NCI-H2081 treated with DMSO at 0.1 percent for 48 hours (cell line): ENCODE measurements around the gene CR1L.
"Not testable (repeated sequence)": the region's sequence is repeated elsewhere in the genome, so short reads cannot be mapped to it uniquely, and the experiment has no call there.

Source experiments
- DNase-seq: peaks from one replicate; lab custom pipeline; 2025; lab: John Stamatoyannopoulos, UW

CR1L gene

DNA sequence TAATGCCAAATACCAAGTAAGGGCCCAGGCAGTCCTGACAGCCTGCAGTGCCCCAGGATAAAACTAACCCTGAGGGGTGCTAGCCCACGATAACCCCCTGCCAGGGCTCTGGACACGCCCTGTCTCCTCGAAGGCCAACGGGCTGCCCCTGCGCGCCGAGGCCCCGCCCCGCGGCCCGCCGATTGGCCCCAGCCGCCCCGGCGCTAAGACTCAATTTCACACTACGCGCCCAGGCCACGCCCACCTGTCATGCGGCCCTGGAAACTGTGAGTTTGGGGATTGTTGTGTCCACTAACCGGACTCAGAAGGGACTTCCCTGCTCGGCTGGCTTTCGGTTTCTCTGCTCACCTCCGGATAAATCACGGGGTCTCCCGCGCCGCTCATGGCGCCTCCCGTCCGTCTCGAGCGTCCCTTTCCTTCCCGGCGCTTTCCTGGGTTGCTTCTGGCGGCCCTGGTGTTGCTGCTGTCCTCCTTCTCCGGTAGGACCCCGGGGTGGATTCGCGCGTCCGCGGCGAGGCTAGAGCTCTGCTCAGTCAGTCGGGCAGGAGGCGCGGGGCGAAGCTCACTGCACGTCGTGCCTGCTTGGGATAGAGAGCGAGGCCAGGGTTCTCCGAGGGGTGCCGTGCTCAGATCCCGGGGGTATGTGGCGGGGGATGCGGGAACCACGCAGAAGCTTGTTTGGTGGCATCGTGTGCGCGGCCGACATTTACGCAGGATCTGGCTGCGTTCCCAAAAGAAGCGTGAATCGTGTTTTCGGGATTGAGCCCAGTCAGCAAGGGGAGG is at the start of gene CR1L:
Gene CR1L (plus strand): TSS at position 282 of the 783 bp plus-strand sequence. CDS start 101 bp downstream, at position 383.
- DNase-seq: no peak

DNA sequence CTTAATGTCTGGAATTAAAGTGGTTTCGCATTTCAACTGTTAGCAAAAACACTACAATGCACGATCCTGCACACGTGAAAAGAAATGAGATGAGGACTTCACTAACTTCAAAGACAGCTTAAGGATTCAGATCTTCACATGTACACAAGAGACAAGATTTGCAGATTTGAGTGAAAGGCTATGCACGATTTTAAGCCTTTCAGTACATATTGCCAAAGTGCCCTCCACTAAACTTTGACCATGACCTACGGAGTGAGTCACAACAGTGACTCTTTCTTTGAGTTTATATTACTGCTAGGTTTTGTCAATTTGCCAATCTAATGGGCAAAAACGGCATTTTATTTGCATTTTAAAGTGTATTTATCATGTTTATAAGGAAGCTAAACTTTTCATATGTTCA is 41.2 kb upstream of the CR1L start:
- no peak for DNase-seq

DNA sequence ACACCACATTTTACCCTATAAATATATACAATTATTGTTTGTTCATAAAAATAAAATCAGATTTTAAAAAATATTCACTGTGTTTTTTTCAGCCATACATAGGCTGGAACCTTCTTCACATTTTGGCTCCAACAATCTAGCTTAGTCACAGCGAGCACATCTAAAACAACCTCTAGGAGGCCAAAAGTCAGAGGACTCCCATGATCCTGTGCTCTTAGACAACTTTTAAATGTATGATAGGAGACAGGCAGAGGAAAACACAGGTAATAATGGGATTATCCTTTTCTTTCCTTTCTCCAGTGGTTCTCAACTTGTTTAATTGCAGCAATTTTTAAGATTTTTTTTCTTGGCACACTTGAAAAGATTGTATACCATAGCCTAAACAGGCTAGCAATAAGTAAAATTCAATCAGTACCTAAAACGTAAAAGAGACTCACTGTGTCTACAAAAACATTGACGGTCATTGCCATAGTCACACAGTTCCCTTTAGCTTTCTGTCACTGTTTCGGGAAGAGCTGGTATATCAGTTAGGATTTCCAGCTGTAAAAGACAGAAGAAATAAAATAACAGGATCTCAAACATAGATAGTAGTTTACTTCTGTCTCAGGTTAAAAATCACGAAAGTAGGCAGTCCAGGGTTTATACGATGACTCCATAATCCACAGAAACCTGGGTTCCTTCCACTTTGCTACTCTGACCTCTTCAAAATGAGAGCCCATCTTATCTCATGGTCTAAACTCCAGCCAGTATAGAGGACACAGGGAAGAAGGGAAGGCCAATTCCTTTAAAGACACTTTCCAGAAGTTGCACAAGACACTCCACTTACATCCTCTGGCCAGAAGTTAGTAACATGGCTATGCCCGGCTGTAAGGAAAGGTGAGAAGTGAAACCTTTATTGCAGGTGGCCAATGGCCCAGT is 39.2 kb upstream of the CR1L start:
- DNase-seq: no peak

DNA sequence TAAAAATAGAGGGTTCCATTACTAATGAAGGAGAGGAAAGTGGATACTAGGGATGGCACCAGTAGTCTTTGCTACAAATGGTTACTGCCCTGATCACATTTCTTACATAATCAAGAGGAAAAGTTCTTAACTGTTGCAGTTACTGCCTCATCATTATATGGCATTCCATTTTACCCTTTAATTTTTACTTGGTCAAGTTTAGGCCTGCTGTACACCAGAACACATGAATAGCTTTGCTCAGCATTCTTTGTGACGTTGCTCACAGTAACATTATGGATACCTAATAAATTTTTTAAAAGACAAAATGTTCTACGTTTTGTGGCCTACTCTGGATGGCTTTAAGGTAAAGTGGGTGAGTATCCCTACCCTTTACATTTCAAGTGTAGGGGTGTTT is 38.6 kb upstream of the CR1L start:
- DNase-seq: no peak

DNA sequence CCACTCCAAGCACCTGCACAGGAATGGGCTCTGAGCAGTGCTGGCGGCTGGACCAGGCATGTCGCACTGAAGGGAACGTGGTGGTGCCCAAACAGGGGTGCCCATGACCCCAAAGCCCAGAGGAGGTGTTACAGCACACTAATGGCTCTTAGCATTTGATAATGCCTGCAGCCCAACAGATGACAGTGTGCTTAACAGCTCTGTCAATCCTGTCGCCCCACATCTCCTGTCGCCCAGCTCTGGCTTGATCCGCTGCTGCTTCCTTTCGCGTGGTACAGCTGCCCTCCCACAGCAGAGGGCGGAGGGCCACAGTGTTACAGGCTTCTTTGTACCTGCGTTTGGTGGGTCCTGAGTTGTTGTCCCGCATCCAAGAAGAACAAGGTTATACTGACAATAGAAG is 32.2 kb upstream of the CR1L start:
- DNase-seq: no peak

DNA sequence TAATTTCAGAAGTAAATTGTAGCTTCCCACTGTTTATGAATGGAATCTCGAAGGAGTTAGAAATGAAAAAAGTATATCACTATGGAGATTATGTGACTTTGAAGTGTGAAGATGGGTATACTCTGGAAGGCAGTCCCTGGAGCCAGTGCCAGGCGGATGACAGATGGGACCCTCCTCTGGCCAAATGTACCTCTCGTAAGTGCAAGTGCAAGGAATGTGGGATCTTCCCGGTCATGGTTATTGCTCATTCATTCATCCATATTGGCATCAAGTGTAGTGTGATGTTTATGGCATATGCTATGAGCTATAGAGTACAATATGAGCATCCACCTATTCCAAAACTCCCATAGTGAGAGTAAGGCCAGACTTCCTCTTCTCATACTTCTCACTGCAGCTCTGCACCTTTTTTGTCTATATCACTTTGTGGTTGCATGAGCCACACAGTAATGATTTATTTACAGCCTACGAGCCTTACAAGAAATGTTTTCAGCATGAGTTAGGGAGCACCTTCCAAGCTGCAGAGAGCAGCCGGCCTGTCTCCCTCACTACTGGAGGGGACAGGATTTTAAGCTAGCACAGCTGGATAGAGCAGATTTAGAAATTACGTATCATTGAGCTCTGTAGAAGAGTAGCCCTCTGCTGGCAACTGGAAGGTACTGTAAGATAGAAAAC is 24.9 kb upstream of the CR1L start:
- DNase-seq: peak; percentile 49

DNA sequence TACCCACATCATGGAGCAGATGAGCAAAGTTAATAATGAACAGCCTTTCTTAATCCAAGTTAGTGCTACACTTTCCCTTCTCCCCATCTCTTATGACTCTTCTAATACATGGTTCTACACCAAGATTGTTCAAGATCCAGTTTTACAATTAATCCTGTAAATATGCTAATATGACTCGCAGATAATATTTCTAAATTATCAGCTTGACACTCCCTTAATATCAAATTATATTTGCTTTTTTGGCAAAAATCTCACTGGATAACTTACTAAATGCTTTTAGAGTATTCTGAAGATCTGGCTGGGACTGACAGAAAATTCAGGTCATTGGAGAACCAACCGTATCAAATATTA is 24.4 kb upstream of the CR1L start:
- DNase-seq: no peak

DNA sequence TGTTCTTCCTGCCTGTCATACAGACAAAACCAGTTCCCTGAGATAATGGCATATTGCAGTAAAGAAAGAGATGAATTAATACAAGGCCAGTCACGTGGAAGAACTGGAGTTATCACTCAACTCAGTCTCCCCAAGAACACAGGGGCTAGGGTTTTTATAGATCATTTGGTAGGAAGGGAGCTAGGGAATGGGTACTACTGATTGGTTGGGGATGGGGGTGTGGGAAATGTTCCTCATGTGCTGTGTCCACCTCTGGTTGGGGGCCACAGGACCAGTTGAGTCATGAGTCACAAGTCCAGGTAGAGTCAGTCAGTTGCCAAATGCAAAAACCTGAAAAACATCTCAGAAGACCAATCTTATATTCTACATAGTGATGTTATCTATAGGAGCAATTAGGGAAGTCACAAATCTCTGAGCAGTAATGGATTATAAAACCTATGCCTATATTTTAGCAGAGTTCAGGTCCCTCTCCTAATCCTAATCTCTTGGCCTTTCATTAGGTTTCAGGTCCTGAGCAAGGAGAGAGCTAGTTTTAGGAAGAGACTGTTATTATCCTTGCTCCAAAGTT is 19.3 kb upstream of the CR1L start:
- DNase-seq: not testable (repeated sequence)

DNA sequence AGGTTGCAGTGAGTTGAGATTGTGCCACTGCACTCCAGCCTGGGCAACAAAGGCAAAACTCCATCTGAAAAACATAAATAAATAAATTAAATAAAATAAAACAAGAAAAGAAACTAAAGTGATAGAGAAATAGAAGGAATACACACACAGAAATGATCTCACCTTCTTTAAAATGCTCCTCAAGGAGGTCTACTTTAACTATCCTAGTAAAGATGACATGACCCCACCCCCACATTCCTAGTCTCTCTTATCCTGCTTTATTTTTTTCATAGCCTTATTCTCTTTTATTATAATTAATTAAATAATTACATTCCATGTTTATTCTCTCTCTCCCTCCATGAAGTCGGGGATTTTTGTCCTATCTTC is 18.0 kb upstream of the CR1L start:
- DNase-seq: no peak

DNA sequence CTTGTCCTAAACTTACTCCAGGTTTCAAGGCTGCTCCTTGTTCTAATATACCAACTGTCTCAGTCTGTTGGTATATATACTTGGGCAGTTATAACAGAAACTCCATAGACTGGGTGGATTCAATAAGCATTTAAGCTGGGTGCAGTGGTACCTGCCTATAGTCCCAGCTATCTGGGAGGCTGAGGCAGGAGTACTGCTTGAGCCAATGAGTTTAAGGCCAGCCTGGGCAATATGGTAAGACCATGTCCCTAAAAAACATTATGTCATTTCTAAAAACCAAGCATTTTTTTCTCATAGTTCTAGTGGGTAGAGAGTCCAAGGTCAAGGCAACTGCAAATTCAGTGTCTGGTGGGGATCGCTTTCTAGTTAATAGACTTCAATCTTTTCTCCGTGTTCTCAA is 17.4 kb upstream of the CR1L start:
- DNase-seq: no peak

DNA sequence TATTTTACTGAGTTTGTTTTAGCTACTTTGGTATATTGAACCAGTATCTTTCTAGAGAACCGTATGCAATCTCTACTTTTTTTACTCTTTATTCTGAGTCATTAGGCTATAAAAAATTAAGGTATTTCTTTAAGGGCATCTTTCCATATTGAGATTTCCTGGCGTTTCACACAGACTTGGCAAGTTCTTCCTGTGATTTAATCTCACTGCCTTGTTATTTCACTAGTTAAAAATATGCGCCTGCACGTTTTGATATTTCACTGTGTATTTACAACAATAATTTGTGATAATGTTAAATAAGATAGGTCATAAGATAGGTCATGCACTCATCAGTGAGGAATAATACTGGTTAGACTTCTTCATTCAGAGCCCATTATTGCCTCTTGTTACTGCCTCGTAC is 16.2 kb upstream of the CR1L start:
- DNase-seq: no peak

DNA sequence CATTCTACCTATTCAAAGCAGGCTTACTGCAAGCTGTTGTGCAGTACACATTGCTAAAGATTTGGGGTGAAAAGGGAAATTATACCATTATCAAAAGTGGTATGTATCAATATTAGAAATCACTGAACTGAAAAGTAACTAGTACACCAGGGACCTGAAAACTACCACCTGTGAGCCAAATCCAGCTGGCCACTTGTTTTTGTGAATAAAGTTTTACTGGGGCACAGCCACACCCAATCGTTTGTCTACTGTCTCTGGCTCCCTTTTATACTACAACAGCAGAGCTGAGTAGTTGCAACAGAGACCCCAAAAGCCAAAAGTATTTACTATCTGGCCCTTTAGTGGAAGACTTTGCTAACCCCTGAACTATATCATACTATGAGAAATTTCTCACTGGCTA is 13.8 kb upstream of the CR1L start:
- no peak for DNase-seq

DNA sequence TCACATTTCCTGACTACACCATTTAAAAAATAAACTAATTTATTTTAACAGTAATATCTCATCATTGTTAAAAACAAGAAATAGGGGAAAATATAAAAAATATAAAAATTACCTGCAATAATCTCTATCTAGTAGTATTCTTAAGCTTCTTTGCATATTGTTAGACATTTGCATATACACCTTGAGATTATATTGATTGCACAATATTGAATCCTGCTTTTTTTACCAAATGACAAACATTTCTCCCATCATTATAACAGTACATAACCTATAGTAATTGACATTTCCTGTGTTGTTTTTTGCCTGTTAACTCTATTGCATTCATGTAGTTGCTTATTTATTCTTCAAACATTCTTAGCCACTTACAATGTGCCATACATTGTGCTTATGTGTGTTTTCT is 11.7 kb upstream of the CR1L start:
- DNase-seq: no peak

DNA sequence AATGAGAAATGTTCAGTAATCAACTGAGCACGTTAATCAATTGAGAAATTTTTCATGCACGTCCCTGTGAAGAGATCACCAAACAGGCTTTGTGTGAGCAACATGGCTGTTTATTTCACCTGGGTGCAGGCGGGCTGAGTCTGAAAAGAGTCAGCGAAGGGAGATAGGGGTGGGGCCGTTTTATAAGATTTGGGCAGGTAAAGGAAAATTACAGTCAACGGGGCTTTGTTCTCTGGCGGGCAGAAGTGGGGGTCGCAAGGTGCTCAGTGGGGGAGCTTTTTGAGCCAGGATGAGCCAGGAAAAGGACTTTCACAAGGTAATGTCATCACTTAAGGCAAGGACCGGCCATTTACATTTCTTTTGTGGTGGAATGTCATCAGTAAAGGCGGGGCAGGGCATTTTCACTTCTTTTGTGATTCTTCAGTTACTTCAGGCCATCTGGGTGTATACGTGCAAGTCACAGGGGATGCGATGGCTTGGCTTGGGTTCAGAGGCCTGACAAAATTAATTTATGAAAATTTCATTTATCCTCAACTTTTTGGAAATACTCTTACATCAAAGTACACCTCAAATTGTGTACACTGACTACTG is 11.1 kb upstream of the CR1L start:
- not testable (repeated sequence) for DNase-seq

DNA sequence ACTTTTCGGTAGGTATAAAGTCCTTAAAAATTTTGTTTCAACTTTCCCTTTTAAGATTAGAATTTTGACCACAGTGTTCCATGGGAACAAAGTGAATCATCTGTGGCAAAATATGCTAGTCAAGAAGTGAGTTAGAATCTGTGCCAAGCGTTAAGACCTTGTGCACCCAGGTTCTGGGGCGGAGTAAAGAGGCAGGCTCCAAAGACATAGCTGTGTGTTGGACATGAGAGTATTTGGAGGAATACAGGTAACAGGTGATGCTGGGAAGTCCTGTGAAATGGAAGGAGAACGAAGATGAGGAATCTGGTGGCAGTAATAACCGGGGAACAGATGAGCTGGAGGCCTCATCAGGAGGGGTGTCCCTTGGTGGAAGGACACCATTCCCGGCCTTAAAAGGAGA is 10.6 kb upstream of the CR1L start:
- not testable (repeated sequence) for DNase-seq

DNA sequence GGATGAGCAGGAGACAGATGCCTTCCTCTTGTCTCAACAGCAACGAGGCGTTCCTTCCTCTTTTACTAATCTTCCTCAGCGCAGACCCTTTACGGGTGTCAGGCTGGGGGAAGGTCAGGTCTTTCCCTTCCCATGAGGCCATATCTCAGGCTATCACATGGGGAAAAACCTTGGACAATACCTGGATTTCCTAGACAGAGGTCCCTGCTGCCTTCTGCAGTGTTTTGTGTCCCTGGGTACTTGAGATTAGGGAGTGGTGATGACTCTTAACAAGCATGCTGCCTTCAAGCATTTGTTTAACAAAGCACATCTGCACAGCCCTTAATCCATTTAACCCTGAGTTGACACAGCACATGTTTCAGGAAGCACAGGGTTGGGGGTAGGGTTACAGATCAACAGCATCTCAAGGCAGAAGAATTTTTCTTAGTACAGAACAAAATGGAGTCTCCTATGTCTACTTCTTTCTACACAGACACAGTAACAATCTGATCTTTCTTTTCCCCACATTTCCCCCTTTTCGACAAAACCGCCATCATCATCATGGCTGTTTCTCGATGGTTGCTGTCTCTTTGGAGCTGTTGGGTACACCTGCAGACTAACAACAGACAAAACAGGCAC is 9.3 kb upstream of the CR1L start:
- DNase-seq: not testable (repeated sequence)

DNA sequence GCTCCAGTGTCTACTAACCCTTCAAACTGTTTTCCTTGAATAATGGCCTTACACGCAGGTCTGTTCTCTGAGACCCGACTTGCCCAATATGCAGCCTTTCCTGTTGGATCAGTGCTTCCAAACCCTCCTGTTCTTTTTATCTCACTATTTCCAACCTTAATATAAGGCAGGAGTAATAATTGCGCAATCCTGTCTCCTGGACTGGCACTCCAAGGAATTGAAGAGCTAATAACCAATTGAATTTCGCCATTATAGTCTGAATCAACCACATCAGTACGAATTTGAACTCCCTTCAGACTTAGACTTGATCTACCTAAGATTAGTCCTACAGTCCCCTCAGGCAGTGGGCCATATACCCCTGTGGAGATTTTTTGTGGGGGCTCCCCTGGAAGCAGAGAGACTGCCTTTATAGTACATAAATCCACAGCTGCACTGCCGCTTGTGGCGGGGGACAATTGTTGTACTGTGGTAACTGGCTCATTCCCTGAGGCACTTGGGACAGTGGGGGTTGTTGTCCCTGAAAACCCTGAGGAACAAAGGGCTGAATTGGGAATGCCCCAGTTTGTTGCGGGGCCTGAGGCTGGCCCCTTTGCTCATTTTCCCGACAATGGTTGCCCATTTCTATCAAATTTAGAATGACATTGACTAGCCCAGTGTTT is 6.3 kb upstream of the CR1L start:
- DNase-seq: not testable (repeated sequence)

DNA sequence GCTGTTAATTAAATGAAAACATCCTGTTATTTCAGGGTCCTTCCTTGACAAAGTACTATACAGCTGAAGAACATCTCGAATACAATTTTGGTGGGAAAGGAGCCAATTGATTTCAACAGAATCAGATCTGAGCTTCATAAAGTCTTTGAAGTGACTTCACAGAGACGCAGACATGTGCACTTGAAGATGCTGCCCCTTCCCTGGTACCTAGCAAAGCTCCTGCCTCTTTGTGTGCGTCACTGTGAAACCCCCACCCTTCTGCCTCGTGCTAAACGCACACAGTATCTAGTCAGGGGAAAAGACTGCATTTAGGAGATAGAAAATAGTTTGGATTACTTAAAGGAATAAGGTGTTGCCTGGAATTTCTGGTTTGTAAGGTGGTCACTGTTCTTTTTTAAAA is 5.6 kb upstream of the CR1L start:
- DNase-seq: not testable (repeated sequence)

DNA sequence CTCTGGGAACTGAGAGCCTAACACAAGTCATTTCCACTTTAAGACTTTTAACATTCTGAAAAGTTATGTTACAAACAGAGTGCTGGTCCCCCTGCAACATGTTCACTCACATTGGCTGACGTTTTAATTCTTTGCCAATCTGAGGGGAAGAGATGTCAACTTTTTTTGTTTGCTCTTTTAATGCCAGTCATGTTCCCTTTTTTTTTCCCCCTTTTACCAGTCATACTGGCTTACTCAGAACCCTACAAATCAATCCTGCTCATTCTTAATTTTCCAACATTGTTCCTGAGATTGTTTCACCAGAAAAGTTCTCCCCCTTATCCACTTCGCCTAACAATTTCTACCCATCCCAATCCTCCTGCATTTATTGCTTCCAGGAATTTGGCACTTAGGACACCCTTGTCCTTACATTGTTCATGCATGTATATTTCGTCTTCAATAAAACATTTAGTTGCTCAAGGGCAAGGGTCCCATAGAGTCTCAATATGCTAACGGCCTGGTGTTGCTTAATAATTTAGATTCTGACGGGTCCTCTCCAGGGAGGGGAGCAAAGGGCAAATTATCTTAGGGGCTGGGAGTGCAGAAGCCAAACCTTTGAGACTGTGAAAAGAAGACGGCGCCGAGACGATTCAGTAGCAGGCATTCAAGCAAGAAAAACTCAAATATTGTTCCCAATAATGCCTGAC is 624 bp upstream of the CR1L start:
- DNase-seq: no peak

DNA sequence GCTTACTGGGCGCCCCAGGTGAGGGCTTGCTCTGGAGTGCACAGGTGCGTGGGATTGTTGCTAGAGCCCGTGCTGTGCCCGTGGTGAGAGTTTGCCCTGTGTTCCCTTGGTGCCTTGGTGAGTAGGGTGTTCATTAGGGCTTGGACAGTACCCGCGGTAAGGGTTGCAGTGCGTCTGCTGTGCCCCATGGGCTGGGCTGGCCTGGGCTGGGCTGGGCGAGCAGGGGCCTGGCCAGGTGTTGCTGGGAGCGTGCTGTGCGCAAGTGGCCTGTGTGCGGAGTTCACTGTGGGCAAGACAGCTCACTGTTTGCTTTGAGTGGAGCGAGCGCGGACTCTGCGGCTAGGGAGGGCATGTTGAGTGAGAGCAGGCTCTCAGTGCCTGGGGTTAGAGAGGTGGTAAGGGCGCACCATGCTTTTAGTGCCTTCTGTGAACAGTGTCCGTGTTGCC is 725 bp downstream of the CR1L start:
- DNase-seq: no peak
